ENCODE measurements around the gene USP53. TPM values are rescaled to one million over a fixed set of nuclear protein-coding genes. Genes with fewer than 3 reads are reported as not detected.

USP53 gene
- total and polyA plus RNA-seq, 2 donors from 2014 or later = 8.4 to 59.9 TPM

DNA sequence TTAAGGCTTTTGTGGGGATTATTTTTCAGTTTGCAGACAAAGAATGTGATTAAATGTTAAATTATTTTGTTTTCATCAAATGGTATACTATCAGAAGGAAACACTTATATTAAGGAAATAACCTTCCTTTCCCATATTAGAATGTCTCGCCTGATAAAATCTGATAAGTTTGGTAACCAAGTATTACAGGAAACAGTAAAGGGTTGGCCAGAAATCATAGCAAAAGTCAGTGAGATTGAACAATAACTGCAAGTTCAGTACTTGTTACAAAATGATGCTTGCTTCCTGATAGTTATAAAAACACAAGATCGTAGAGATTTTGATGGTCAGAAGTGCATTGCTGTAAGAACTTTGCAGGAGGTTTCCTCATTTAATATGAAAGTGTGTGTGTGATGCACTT is 68.9 kb downstream of the USP53 start:
- peak in 2 of 5 donors; percentile 10 to 18 for DNase-seq
- no peak for FAIRE-seq
- no peak overlapping the region for H3K9ac ChIP-seq (ENCODE audit: low read length in 3 of 3)
- no peak for TF ChIP-seq CTCF (IDR thresholded peaks at IDR 0.05; ENCODE audit: borderline replicate concordance, extremely low read depth, insufficient read depth)
- H3K36me3 ChIP-seq (ENCODE audit: control insufficient read depth in 2 of 3, insufficient read depth in 3 of 3, low read length in 3 of 3) = no peaks in the 10 kb centered on the region
- H3K27ac ChIP-seq (ENCODE audit: low read depth in 2 of 2, low read length in 2 of 2) = peak overlapping the region in 1 of 2 donors; percentile 8
- intact Hi-C loops (cut with DNase I) = loop anchor here (10.0 kb wide), 1 partner anchor 297 kb away; no protein-coding TSS in a partner anchor
- no peaks in the 10 kb centered on the region for H3K27me3 ChIP-seq (ENCODE audit: control insufficient read depth, insufficient read depth, low read length)
- H3K4me3 ChIP-seq (ENCODE audit: low read length in 3 of 3) = no peak overlapping the region
- no peaks in the 10 kb centered on the region for H3K9me3 ChIP-seq (ENCODE audit: control insufficient read depth in 2 of 3, insufficient read depth in 1 of 3, low read length in 3 of 3)
- peaks cover 0 to 7% (median 2%) of the 10 kb centered on the region in 3 donors for H3K4me1 ChIP-seq (ENCODE audit: control insufficient read depth in 2 of 3, insufficient read depth in 2 of 3, low read depth in 1 of 3, low read length in 3 of 3)

DNA sequence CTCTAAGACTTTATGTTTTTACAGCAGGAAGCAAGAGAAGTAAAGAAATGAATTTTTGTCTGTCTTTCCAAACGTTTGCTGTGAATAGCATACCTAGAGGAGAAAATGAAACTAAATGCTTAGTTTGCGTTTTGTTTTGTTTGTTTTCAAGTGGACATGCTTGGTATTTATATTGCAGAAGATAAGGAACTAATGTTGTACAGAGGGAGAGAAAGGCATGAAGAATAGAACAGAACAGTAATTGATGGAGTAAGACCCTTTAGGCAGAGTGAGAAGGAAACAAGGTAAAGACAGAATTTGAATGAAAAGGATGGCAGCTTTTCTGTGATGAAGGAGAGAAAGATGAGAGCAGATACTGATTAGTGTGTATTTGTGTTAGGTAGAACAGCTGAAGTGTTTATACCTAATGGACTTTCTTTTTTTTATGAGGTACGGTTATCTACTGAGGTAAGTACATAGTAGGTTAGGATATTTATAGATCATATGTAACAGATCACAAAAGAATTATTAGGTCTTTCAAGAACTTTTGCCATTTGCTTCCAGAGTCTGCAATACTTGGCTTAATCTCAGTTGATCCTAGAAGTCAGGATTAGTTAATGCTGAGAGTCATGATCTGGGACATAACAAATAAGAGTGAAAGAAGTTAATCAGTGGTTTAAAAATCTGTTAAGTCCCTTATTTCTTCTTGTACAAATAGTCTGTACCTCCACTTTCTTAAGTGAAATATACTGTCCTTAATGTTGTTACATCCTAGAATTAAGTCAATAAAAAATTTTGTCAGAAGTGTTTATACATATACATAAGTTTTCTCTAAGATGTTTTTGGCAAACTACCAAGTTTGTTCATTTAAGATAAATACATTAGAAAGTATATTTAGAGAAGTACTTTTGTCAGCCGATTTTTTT is 72.6 kb downstream of the USP53 start:
- Histone ChIP-seq H3K27ac (ENCODE audit: low read depth in 2 of 2, low read length in 2 of 2) (peak overlapping the region in 1 of 2 donors; percentile 81), H3K4me3 (ENCODE audit: low read length in 3 of 3) (peak overlapping the region in 2 of 3 donors; percentile 14 to 65), H3K9ac (ENCODE audit: low read length in 3 of 3) (peak overlapping the region in 2 of 3 donors; percentile 8 to 10), H3K27me3 (ENCODE audit: control insufficient read depth, insufficient read depth, low read length) (no peaks in the 10 kb centered on the region), H3K4me1 (ENCODE audit: control insufficient read depth in 2 of 3, insufficient read depth in 2 of 3, low read depth in 1 of 3, low read length in 3 of 3) (peaks cover 0 to 7% (median 2%) of the 10 kb centered on the region in 3 donors), H3K9me3 (ENCODE audit: control insufficient read depth in 2 of 3, insufficient read depth in 1 of 3, low read length in 3 of 3) (no peaks in the 10 kb centered on the region), H3K36me3 (ENCODE audit: control insufficient read depth in 2 of 3, insufficient read depth in 3 of 3, low read length in 3 of 3) (no peaks in the 10 kb centered on the region)
- no peak for TF ChIP-seq CTCF (IDR thresholded peaks at IDR 0.05; ENCODE audit: borderline replicate concordance, extremely low read depth, insufficient read depth)
- DNase-seq = peak in 2 of 5 donors; percentile 6 to 23
- peak; percentile 56 for FAIRE-seq
- intact Hi-C loops (cut with DNase I) = loop anchor here (10.0 kb wide), 1 partner anchor 300 kb away; no protein-coding TSS in a partner anchor

DNA sequence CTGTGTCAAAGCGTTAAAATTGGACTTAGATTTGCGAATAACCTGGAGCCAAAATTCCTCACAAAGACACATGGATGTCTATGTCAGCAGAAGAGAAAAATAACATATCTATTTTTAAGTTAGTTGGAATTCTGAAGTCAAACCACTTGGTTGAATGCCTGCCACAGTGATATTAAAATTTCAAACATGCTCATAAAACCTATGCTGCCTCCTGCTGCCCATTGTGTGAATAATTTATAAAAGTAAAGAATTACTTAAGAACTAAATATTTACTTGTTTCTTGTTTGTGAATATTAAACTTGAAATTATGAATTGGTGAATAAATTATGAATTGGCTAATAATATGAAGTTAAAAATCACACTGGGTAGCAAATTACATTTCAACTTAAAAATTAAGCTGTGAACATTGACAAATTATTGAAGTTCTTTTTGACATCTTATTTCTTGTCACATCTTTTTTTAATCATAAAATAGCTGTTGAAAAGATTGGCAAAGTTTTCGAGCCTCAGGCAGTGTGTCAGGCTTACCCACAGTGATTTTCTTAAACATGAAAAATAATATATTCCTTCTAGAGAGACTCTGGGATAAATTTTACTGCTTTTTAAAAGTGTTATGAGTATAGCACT is 74.0 kb downstream of the USP53 start:
- Histone ChIP-seq H3K27ac (ENCODE audit: low read depth in 2 of 2, low read length in 2 of 2) (no peak overlapping the region), H3K4me1 (ENCODE audit: control insufficient read depth in 2 of 3, insufficient read depth in 2 of 3, low read depth in 1 of 3, low read length in 3 of 3) (peaks cover 0 to 2% (median 1%) of the 10 kb centered on the region in 3 donors), H3K9ac (ENCODE audit: low read length in 3 of 3) (no peak overlapping the region), H3K36me3 (ENCODE audit: control insufficient read depth in 2 of 3, insufficient read depth in 3 of 3, low read length in 3 of 3) (no peaks in the 10 kb centered on the region), H3K9me3 (ENCODE audit: control insufficient read depth in 2 of 3, insufficient read depth in 1 of 3, low read length in 3 of 3) (no peaks in the 10 kb centered on the region), H3K4me3 (ENCODE audit: low read length in 3 of 3) (no peak overlapping the region), H3K27me3 (ENCODE audit: control insufficient read depth, insufficient read depth, low read length) (no peaks in the 10 kb centered on the region)
- intact Hi-C loops (cut with DNase I) = loop anchor here (10.0 kb wide), 1 partner anchor 302 kb away; no protein-coding TSS in a partner anchor
- FAIRE-seq (peak; percentile 97), DNase-seq (peak in 2 of 5 donors; percentile 61 to 79)
- TF ChIP-seq CTCF (IDR thresholded peaks at IDR 0.05; ENCODE audit: borderline replicate concordance, extremely low read depth, insufficient read depth) = peak; percentile 62

Data from kidney (tissue), 14 donors.